ENCODE results near the gene LRRC28. TPM values are rescaled to one million over a fixed set of nuclear protein-coding genes. Genes with fewer than 3 reads are reported as not detected.

Gene LRRC28
- total and polyA plus RNA-seq, 2 of the 4 experiments (the other 2 are of a cell fraction), result 12.7 to 21.1 TPM

- in situ Hi-C loops (cut with MboI; ENCODE audit: low sequenced_read_pairs), result no loop called here
- WGBS, 2 experiments (ENCODE audit: extremely low coverage in 2 of 2, insufficient read length in 1 of 2), result 76% methylated on average over 10 of the region's 19 CpGs; no CpG with 5 or more reads in 1 of the 2 experiments
- Histone ChIP-seq H3K4me1 (ENCODE audit: control insufficient read depth, insufficient read depth, low read length) (peaks cover 13% of the 10 kb centered on the region), H3K56ac (ENCODE audit: extremely low read depth, insufficient read depth, low read length) (no peak overlapping the region), H3K4me3 (ENCODE audit: insufficient read depth, low read depth, low read length) (no peak overlapping the region), H4K5ac (ENCODE audit: low read depth, low read length) (peak overlapping the region; percentile 84), H3K27me3 (ENCODE audit: control insufficient read depth, insufficient read depth, low read length) (no peaks in the 10 kb centered on the region), H3K23ac (ENCODE audit: low read depth, low read length) (peak overlapping the region; percentile 78), H2AK5ac (ENCODE audit: low read depth, low read length) (peak overlapping the region; percentile 94), H3K9ac (ENCODE audit: low read depth, low read length) (peak overlapping the region; percentile 9; the same call in 1 of the 2 replicates), H3K9me1 (ENCODE audit: insufficient read depth, low read length) (peaks cover 19% of the 10 kb centered on the region), H2BK15ac (ENCODE audit: low read depth, low read length) (peak overlapping the region; percentile 90; the same call in 1 of the 3 replicates), H2BK5ac (ENCODE audit: low read depth, low read length, poor library complexity, severe bottlenecking) (peak overlapping the region; percentile 51), H3K4ac (ENCODE audit: low read depth, low read length) (peak overlapping the region; percentile 96), H3K9me3 (ENCODE audit: control insufficient read depth, insufficient read depth, low read length) (no peaks in the 10 kb centered on the region), H3K36me3 (ENCODE audit: control insufficient read depth, insufficient read depth, low read length) (no peaks in the 10 kb centered on the region), H3K4me2 (ENCODE audit: low read depth, low read length) (no peak overlapping the region), H3K14ac (replicated peaks; ENCODE audit: low read depth, low read length) (peak overlapping the region; percentile 90), H3K18ac (ENCODE audit: low read depth, low read length) (peak overlapping the region; percentile 78), H2BK20ac (ENCODE audit: low read depth, low read length) (peak overlapping the region; percentile 89), H4K91ac (ENCODE audit: insufficient read depth, low read depth, low read length) (peak overlapping the region; percentile 96), H2AK9ac (replicated peaks; ENCODE audit: low read depth, low read length, poor library complexity) (peak overlapping the region; percentile 97), H3K27ac (ENCODE audit: insufficient read depth, low read length) (peak overlapping the region; percentile 67), H3K79me1 (ENCODE audit: low read depth in 1 of 2, low read length in 2 of 2) (no peaks in the 10 kb centered on the region), H2AFZ (replicated peaks; ENCODE audit: low read length, poor library complexity) (peak overlapping the region; percentile 96), H4K20me1 (ENCODE audit: insufficient read depth, low read length) (no peaks in the 10 kb centered on the region), H2BK120ac (ENCODE audit: low read depth, low read length) (peak overlapping the region; percentile 98), H4K8ac (ENCODE audit: low read depth in 2 of 2, low read length in 2 of 2) (peak overlapping the region; percentile 81 to 98; a peak in 3 of 4 replicates)
- ChIA-PET CTCF (no interaction called here), POLR2A (ENCODE audit: unreplicated experiment) (no interaction called here)
- intact Hi-C loops (cut with micrococcal nuclease), result no loop called here
- dilution Hi-C loops (cut with HindIII; ENCODE audit: low sequenced_read_pairs, unreplicated experiment), result no loop called here
- ATAC-seq (ENCODE audit: low read depth), result peak; percentile 3; the same call in 1 of the 2 replicates
- DNase-seq, result no peak
- TF ChIP-seq SMC3 (IDR thresholded peaks at IDR 0.05; ENCODE audit: low read depth, low read length) (no peak), CTCF (conservative IDR thresholded peaks at IDR 0.05; ENCODE audit: low read depth, low read length) (0 out of 2 replicates have a peak, but pooled peaks have one; percentile 12), RAD21 (IDR thresholded peaks at IDR 0.05; ENCODE audit: low read length) (0 out of 2 replicates have a peak, but pooled peaks have one; percentile 21), RCOR1 (IDR thresholded peaks at IDR 0.05; ENCODE audit: insufficient replicate concordance, low read length) (no peak), NFE2L2 (IDR thresholded peaks at IDR 0.05; ENCODE audit: low read depth, low read length) (no peak), FOS (IDR thresholded peaks at IDR 0.05; ENCODE audit: low read depth, low read length) (no peak)
- no TSS peak for BruUV-seq (replicated peaks)
Observed at GRCh38 chr15:99425657-99426301, 174.5 kb downstream of the LRRC28 start.
